Panc1 (cell line): ENCODE measurements around the gene RASGEF1C. TPM values are rescaled to one million over a fixed set of nuclear protein-coding genes. Genes with fewer than 3 reads are reported as not detected.

Experiments
- ATAC-seq: fragments of 200-7000 bp; cut with Tn5 transposase; 2 replicates; pipeline ENCODE4 v1.9.1; 2020; ENCODE audit warnings: mild to moderate bottlenecking, moderate library complexity
- BruUV-seq: library from RNA; stranded (reverse); fragments of 400-500 nt; replicated peaks from 2 replicates; lab custom pipeline; 2021; lab: Mats Ljungman, UMichigan
- CTCF ChIA-PET: fragments of 300-600 bp; sonication (Branson Sonifier 250); formaldehyde crosslinking; loops from one replicate; lab custom pipeline; 2022; ENCODE audit warnings: antibody characterized with exemption; lab: Charles Lee
- POLR2A ChIA-PET: fragments of 300-600 bp; sonication (Branson Sonifier 250); formaldehyde crosslinking; loops from one replicate; lab custom pipeline; 2022; ENCODE audit warnings: antibody characterized with exemption; lab: Charles Lee
- DNase-seq: peaks from one replicate; pipeline ENCODE4 v3.0.0-alpha.2; 2010; ENCODE audit warnings: low read depth, low spot score
- H3K27ac ChIP-seq: 2 replicates; pipeline ENCODE4 v1.5.1; 2011; ENCODE audit warnings: mild to moderate bottlenecking, low read length, inconsistent platforms
- H3K27me3 ChIP-seq: fragments of 200-500 bp; sonication (Bioruptor generic); 2 replicates; pipeline ENCODE4 v1.6.0; 2014; ENCODE audit warnings: low read length, inconsistent platforms; ENCODE audit not compliant: control insufficient read depth, insufficient read depth
- H3K36me3 ChIP-seq: fragments of 200-500 bp; sonication (Bioruptor generic); 2 replicates; pipeline ENCODE4 v1.5.1; 2014; ENCODE audit warnings: inconsistent platforms, mild to moderate bottlenecking, low read length, moderate library complexity; ENCODE audit not compliant: control insufficient read depth, insufficient read depth
- H3K4me1 ChIP-seq: 2 replicates; pipeline ENCODE4 v1.5.1; 2011; ENCODE audit warnings: inconsistent platforms, mild to moderate bottlenecking, low read length, moderate library complexity; ENCODE audit not compliant: control insufficient read depth, insufficient read depth
- H3K4me3 ChIP-seq, 2 experiments: 2 replicates each; pipeline ENCODE4 v1.5.1; 2011 to 2012; ENCODE audit warnings: low read depth in 2 of 2, low read length in 2 of 2, mild to moderate bottlenecking in 2 of 2, inconsistent platforms in 1 of 2, moderate library complexity in 1 of 2
- H3K9me3 ChIP-seq: fragments of 200-500 bp; sonication (Bioruptor generic); 2 replicates; pipeline ENCODE4 v1.5.1; 2014; ENCODE audit warnings: low read depth, mild to moderate bottlenecking, inconsistent platforms, low read length, moderate library complexity; ENCODE audit not compliant: control insufficient read depth, insufficient read depth
- CTCF ChIP-seq: fragments of 450-650 bp; IDR thresholded peaks from 2 replicates; pipeline ENCODE4 v1.5.1; 2017; ENCODE audit warnings: mild to moderate bottlenecking
- POLR2AphosphoS5 ChIP-seq: IDR thresholded peaks from 2 replicates; pipeline ENCODE4 v1.6.1; 2012; ENCODE audit warnings: mild to moderate bottlenecking, low read depth, low read length, moderate library complexity
- SIN3A ChIP-seq: IDR thresholded peaks from 2 replicates; pipeline ENCODE4 v1.6.1; 2012; ENCODE audit warnings: low read depth, mild to moderate bottlenecking, low read length, moderate library complexity, borderline replicate concordance; ENCODE audit not compliant: insufficient read depth
- TCF7L2 ChIP-seq: IDR thresholded peaks from 2 replicates; pipeline ENCODE4 v1.6.1; 2011; ENCODE audit warnings: mild to moderate bottlenecking, low read depth, low read length, inconsistent platforms
- in situ Hi-C: cut with HindIII; loops from 2 replicates; pipeline ENCODE4 v1.10.0; 2016; ENCODE audit warnings: low sequenced_read_pairs, low pct_unique_long_range_greater_than_20kb
- intact Hi-C: fragments of 100-400 bp; cut with micrococcal nuclease; formaldehyde crosslinking; loops from one replicate; pipeline ENCODE4 v1.10.0; 2022; ENCODE audit not compliant: unreplicated experiment
- total RNA-seq: library from RNA; stranded (reverse); gene quantifications from one replicate; pipeline ENCODE4 v1.2.1, GENCODE V29; 2021; ENCODE audit not compliant: unreplicated experiment
- TF ChIP-seq, protein P1 (sequence below), 2 experiments: IDR thresholded peaks; 2 replicates each; pipeline ENCODE4 v1.6.1; 2011 to 2012; ENCODE audit warnings: low read depth in 2 of 2, control low read depth in 1 of 2, low read length in 1 of 2, mild to moderate bottlenecking in 1 of 2, moderate library complexity in 1 of 2; ENCODE audit not compliant: insufficient read depth in 1 of 2

The RASGEF1C gene
- total RNA-seq, 1 experiment from 2014 or later: 0.49 TPM

- TF ChIP-seq, protein P1, sequence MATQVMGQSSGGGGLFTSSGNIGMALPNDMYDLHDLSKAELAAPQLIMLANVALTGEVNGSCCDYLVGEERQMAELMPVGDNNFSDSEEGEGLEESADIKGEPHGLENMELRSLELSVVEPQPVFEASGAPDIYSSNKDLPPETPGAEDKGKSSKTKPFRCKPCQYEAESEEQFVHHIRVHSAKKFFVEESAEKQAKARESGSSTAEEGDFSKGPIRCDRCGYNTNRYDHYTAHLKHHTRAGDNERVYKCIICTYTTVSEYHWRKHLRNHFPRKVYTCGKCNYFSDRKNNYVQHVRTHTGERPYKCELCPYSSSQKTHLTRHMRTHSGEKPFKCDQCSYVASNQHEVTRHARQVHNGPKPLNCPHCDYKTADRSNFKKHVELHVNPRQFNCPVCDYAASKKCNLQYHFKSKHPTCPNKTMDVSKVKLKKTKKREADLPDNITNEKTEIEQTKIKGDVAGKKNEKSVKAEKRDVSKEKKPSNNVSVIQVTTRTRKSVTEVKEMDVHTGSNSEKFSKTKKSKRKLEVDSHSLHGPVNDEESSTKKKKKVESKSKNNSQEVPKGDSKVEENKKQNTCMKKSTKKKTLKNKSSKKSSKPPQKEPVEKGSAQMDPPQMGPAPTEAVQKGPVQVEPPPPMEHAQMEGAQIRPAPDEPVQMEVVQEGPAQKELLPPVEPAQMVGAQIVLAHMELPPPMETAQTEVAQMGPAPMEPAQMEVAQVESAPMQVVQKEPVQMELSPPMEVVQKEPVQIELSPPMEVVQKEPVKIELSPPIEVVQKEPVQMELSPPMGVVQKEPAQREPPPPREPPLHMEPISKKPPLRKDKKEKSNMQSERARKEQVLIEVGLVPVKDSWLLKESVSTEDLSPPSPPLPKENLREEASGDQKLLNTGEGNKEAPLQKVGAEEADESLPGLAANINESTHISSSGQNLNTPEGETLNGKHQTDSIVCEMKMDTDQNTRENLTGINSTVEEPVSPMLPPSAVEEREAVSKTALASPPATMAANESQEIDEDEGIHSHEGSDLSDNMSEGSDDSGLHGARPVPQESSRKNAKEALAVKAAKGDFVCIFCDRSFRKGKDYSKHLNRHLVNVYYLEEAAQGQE (IDR thresholded peaks at IDR 0.05; ENCODE audit: insufficient read depth in 1 of 2, low read depth in 2 of 2, low read length in 1 of 2): no peak
- TF ChIP-seq TCF7L2: no peak
- no peak for TF ChIP-seq CTCF
- no peak for TF ChIP-seq POLR2AphosphoS5
- TF ChIP-seq SIN3A: no peak
- H3K4me1 ChIP-seq: peaks cover under 1% of the 10 kb centered on the region
- H3K27me3 ChIP-seq: no peaks in the 10 kb centered on the region
- DNase-seq (no peak), ATAC-seq (no peak)
- H3K36me3 ChIP-seq: no peaks in the 10 kb centered on the region
- no peak overlapping the region for H3K4me3 ChIP-seq
- intact Hi-C loops (loop anchor here (10.0 kb wide), 1 partner anchor 122 kb away; no protein-coding TSS in a partner anchor), in situ Hi-C loops (no loop called here)
- no peak overlapping the region for H3K27ac ChIP-seq
- H3K9me3 ChIP-seq: no peaks in the 10 kb centered on the region
- BruUV-seq: no TSS peak
- ChIA-PET POLR2A (no interaction called here), CTCF (no interaction called here)
Measured at GRCh38 chr5:180202939-180203573, 6.0 kb downstream of the RASGEF1C start.

GRCh38 chr5:180201051-180201987, 7.7 kb downstream of the RASGEF1C start:
- Histone ChIP-seq H3K36me3 (no peaks in the 10 kb centered on the region), H3K27ac (no peak overlapping the region), H3K4me1 (no peaks in the 10 kb centered on the region; the same call in 1 of the 2 replicates), H3K4me3 (no peak overlapping the region), H3K9me3 (no peaks in the 10 kb centered on the region), H3K27me3 (no peaks in the 10 kb centered on the region)
- peak; percentile 75 for TF ChIP-seq CTCF
- TF ChIP-seq SIN3A: no peak
- BruUV-seq: no TSS peak
- CTCF ChIA-PET: interaction anchor here (0.5 to 1.6 kb wide), 3 partner anchors 23 to 131 kb away, joined by 3 to 6 read pairs (median 3); no protein-coding TSS in a partner anchor
- in situ Hi-C loops (no loop called here), intact Hi-C loops (loop anchor here (10.0 kb wide), 1 partner anchor 123 kb away; no protein-coding TSS in a partner anchor)
- POLR2A ChIA-PET: no interaction called here
- peak; percentile 51; the same call in 1 of the 2 replicates for ATAC-seq
- peak; percentile 10 for DNase-seq
